Hematopoietic multipotent progenitor cell treated with erythropoietin and hydrocortisone succinate and interleukin-3 and kit ligand, for 6 days (in vitro differentiated cells): Measurements from ENCODE around the gene IL1B.
"Not testable (repeated sequence)": the region's sequence is repeated elsewhere in the genome, so short reads cannot be mapped to it uniquely, and the experiment has no call there.

Source experiments
- DNase-seq: peaks from one replicate; pipeline ENCODE4 v3.0.0-alpha.2; 2015

The IL1B gene

DNA sequence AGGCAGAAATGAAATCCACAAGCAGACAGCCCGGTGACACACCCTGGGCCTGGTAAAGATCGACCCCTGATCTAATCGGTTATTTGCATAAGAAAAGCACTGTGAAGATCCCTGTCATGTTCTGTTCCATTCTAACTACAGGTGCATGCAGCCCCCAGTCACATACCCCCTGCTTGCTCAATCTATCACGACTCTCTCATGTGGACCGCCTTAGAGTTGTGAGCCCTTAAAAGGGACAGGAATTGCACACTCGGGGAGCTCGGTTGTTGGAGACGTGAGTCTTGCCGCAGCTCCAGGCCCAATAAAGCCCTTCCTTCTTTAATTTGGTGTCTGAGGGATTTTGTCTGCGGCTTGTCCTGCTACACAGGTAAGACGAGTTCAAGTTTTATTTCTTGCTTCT lies 13.4 kb upstream of the IL1B start:
- no peak for DNase-seq

- DNase-seq, result no peak
Measured at GRCh38 chr2:112848833-112849232, 12.3 kb upstream of the IL1B start.

- DNase-seq, result no peak
Measured at GRCh38 chr2:112846031-112846430, 9.5 kb upstream of the IL1B start.

DNA sequence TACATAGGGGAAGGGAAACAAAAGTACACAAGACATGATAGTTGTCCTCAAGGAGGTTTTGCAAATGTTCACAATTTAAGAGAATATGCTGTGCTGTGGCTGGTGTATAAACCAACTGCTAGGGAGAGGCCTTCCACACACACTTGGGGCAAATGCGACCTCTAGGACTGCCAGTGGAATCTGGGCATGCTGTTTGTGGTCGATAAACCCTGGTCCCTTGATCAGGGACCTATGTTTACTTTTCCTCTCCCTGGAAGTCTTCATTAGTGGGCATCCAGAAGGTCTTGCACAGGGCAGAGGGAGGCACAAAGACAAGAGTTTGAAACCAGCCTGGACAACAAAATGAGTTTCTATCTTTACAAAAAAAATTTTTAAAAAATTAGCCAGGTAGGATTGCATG lies 7.3 kb upstream of the IL1B start:
- DNase-seq, result no peak

DNA sequence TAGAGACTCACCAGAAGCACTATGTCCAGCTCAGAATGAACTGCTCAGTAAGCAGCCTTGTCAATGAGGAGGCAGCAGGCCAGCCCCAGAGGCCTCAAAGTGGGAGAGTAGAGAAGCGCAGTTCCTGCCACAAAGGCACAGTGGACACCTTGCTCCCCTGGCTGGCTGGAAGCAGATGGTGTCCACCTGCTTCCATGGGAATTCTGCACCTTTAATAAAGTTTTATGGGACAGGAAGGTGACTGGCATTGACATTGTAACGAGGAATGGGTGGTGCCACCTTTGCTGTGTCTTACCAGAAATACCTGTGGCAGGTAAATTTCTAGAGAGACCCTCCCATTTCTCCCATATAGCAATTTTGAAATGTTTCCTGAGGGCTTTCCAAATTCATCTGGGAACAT lies 6.7 kb upstream of the IL1B start:
- DNase-seq, result no peak

DNA sequence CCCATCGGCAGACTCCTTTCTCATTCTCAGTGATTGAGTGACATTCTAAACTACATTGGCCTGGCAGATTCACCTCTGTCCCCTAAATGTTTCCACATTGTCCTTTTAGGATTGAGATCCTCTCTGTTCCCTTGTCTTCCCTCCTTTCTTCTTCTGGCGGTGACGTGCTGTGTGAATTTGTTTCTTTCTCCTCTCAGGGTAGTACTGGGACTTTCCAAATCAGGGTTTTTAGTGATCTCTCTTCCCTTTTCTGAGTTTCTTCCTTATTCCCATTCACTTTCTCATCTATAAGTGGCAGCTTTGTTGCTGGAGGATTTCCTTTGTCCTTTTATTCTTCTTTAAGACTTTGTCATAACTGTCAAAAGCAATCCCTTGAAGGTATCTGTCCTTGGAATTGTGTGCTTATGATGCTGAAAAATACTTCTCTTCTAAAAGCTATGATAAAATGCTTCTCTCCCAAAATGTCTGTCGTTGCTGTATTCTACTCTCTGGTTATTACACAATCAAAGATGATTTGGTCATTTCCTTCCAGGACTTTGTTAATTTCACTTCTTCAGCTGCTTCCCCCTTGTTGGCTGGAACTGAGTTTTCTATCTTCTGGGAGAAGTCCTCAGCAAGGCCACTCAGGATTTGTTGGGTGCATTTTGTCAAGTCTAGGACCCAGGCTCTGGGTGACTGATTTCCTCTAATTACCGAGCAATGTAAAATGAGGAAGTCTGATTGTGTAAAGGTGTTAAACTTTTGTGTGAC lies 4.9 kb upstream of the IL1B start:
- DNase-seq, result peak; percentile 37

DNA sequence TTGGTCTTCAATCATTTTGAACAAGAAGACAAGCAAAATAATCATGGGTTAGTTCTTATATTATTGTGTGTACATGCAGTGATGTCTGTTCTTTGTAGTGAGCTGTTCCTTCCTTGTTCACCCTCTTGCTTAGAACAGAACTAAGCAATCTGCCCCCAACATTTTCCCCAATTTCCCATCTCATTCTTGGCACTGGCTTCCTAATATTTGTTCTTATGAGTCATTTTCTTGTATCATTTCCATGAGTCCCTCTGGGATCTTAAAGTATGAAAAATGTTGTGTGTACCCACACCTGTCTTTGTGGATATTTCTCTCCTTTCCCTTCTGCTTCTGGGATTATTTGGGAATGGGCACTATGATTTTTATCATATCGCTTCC lies 3.5 kb upstream of the IL1B start:
- no peak for DNase-seq

DNA sequence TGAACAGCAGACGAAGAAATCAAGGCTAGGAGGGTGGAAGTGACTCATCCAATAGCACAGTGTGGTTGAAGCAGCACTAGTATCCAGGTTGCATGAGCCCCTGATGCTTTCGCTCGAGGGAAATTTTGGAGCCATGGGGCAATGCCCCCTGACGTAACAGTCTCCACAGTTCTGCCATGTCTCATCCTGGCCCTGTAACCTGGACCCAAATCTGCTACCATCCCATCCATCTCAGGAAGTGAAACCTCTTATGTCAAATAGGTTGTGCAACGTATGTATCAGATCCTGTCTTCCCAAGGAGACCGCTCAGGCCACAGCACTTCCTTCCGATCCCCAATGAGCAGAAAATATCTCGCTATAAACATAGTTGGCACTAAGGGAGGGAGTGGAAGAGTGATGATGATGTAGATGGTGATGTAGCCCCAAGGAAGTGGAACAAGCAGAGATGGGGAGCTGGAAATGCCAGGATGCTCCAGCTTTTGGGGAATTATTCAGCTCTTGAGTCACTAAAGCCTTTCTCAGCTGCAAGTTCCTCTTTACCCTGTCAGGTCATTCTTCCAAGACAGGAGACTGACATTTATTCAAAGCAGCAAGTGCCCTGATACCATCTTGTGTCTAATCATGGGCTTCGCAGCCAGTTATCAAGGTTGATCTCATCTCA lies 3.0 kb upstream of the IL1B start:
- DNase-seq, result peak; percentile 58

DNA sequence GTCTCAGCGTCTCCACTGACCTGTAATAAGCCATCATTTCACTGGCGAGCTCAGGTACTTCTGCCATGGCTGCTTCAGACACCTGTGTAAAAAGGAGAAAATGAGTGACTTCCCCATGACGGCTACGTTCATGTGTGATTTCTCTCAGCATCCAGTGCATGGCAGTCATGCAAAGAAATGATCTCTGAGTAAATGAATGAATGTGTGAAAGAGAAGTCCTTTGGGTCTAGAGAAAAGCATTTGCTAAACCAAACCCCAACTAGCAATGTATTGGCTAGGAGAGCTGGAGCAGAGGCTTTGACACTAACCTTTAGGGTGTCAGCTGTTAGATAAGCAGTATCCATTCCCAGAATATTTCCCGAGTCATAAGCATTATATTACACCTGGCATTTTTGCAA lies 417 bp downstream of the IL1B start:
- no peak for DNase-seq

GRCh38 chr2:112835536-112836162 lies 930 bp downstream of the IL1B start:
- DNase-seq, result no peak

DNA sequence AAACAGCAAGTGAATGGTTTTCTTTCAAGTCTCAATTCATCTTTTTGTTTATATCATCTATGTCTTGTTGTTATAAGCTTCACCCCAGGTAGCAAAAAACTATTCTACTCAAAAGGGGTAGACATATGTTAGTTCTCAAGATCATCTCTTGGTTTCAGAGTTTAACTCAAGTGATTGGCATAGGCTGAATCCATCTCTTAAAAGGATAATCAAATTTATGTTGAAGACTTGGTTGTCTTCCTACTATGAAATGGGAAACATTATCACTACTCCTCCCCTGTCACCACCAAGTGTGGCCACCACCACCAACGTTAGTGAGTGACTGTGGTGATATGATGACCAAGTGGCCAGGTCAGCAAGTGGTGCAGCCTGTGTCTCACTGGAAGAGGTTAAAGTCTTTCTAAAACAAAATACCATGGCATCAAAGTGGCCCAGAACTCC lies 1.5 kb downstream of the IL1B start:
- no peak for DNase-seq

GRCh38 chr2:112834396-112835037 lies 2.1 kb downstream of the IL1B start:
- DNase-seq, result peak; percentile 49

GRCh38 chr2:112833976-112834375 lies 2.6 kb downstream of the IL1B start:
- no peak for DNase-seq

DNA sequence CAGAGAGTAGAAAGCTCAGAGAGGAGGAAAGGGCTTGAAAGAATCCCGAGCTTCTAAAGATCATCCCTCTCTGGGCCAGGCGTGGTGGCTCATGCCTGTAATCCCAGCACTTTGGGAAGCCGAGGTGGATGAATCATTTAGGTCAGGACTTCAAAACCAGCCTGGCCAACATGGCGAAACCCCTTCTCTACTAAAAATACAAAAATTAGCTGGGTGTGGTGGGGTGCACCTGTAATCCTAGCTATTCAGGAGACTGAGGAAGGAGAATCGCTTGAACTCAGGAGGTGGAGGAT lies 3.0 kb downstream of the IL1B start:
- DNase-seq, result not testable (repeated sequence)

GRCh38 chr2:112832841-112833638 lies 3.5 kb downstream of the IL1B start:
- DNase-seq, result no peak

DNA sequence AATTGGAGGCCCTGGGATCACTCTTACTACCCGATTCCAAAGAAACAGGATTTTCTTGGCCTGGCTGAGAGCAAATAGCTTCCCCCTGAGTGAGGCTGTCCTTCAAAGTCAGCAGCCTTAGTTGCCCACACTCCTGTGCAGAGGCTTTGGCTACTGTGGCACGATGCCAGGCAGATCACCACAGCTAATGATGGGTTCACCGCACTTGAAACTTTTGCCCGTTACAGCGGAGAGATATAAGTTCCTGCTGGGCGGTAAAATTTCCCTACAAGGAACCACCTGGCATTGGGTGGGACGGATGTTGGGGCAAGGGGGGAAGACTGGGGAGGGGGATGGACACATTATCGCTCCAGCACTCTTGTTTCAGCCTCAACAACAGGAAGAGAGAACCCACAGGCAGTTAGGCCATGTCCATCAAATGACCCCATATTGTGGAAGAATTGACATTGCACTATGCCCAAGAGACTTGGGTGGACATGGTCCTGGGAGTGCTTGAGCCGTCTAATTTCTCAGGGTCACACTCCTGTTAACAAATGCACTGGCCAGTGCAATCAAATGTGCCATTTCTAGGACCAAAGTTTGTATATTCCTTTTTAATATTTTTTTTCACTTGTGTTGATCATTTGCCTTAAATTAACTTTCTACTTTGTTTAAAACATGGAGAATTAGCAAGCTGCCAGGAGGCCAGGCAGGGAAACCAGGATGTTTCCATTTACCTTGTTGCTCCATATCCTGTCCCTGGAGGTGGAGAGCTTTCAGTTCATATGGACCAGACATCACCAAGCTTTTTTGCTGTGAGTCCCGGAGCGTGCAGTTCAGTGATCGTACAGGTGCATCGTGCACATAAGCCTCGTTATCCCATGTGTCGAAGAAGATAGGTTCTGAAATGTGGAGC lies 4.4 kb downstream of the IL1B start:
- DNase-seq, result peak; percentile 94

DNA sequence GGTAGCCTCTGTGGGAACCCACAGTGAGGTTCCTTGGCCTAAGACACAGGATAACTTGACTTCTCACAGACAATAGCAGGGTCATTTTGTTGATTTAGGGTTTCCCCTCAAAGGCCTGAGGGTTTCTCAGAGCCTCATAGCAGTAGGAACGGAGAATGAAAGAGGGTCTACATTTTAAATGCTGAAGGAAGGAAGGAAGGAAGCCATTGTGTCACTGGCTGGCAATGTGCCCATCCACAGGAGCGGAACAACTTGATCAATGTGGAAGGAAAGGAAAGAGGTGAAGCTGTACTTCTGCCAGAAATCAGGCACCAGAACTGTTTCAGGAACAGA lies 5.1 kb downstream of the IL1B start:
- peak; percentile 67 for DNase-seq

GRCh38 chr2:112830682-112831512 lies 5.7 kb downstream of the IL1B start:
- no peak for DNase-seq

- peak; percentile 31 for DNase-seq
Measured at GRCh38 chr2:112829961-112830681, 6.5 kb downstream of the IL1B start.
